ENCODE results near the gene ZC3HAV1. TPM values are rescaled to one million over a fixed set of nuclear protein-coding genes. Genes with fewer than 3 reads are reported as not detected.
"Not testable (repeated sequence)": the region's sequence is repeated elsewhere in the genome, so short reads cannot be mapped to it uniquely, and the experiment has no call there.

ZC3HAV1 gene
- total RNA-seq, 1 donor from 2014 or later, result 13.5 TPM

- no peak overlapping the region for H3K27ac Mint-ChIP-seq (ENCODE audit: unreplicated experiment)
- H3K4me1 Mint-ChIP-seq (ENCODE audit: low read depth, unreplicated experiment), result no peaks in the 10 kb centered on the region
- no peaks in the 10 kb centered on the region for H3K27me3 Mint-ChIP-seq (ENCODE audit: unreplicated experiment)
- no peaks in the 10 kb centered on the region for H3K36me3 Mint-ChIP-seq (ENCODE audit: unreplicated experiment)
- H3K4me3 Mint-ChIP-seq (ENCODE audit: unreplicated experiment), result no peak overlapping the region
- no peak for DNase-seq
- no peaks in the 10 kb centered on the region for H3K9me3 Mint-ChIP-seq (ENCODE audit: unreplicated experiment)
- TF ChIP-seq CTCF (IDR thresholded peaks at IDR 0.05; ENCODE audit: partially characterized antibody, unreplicated experiment), result no peak
These were observed 16.1 kb upstream of the ZC3HAV1 start for GRCh38 chr7:139125657-139126056.

- not testable (repeated sequence) for H3K36me3 Mint-ChIP-seq (ENCODE audit: unreplicated experiment); H3K4me3 Mint-ChIP-seq (ENCODE audit: unreplicated experiment); H3K4me1 Mint-ChIP-seq (ENCODE audit: low read depth, unreplicated experiment); H3K9me3 Mint-ChIP-seq (ENCODE audit: unreplicated experiment); H3K27me3 Mint-ChIP-seq (ENCODE audit: unreplicated experiment); DNase-seq; H3K27ac Mint-ChIP-seq (ENCODE audit: unreplicated experiment)
These were observed 15.5 kb upstream of the ZC3HAV1 start for GRCh38 chr7:139124995-139125394.

- H3K4me3 Mint-ChIP-seq (ENCODE audit: unreplicated experiment), result no peak overlapping the region
- no peaks in the 10 kb centered on the region for H3K9me3 Mint-ChIP-seq (ENCODE audit: unreplicated experiment)
- DNase-seq, result no peak
- no peaks in the 10 kb centered on the region for H3K4me1 Mint-ChIP-seq (ENCODE audit: low read depth, unreplicated experiment)
- H3K27ac Mint-ChIP-seq (ENCODE audit: unreplicated experiment), result no peak overlapping the region
- no peaks in the 10 kb centered on the region for H3K36me3 Mint-ChIP-seq (ENCODE audit: unreplicated experiment)
- no peak for TF ChIP-seq CTCF (IDR thresholded peaks at IDR 0.05; ENCODE audit: partially characterized antibody, unreplicated experiment)
- H3K27me3 Mint-ChIP-seq (ENCODE audit: unreplicated experiment), result no peaks in the 10 kb centered on the region
These were observed 14.8 kb upstream of the ZC3HAV1 start for GRCh38 chr7:139124084-139124914.

GRCh38 chr7:139119486-139119849 lies 9.9 kb upstream of the ZC3HAV1 start:
- Mint-ChIP-seq H3K4me3 (ENCODE audit: unreplicated experiment) (no peak overlapping the region), H3K27me3 (ENCODE audit: unreplicated experiment) (no peaks in the 10 kb centered on the region), H3K27ac (ENCODE audit: unreplicated experiment) (no peak overlapping the region), H3K9me3 (ENCODE audit: unreplicated experiment) (no peaks in the 10 kb centered on the region), H3K36me3 (ENCODE audit: unreplicated experiment) (no peaks in the 10 kb centered on the region), H3K4me1 (ENCODE audit: low read depth, unreplicated experiment) (no peaks in the 10 kb centered on the region)
- DNase-seq, result no peak
- TF ChIP-seq CTCF (IDR thresholded peaks at IDR 0.05; ENCODE audit: partially characterized antibody, unreplicated experiment), result no peak

- no peak for DNase-seq
- Mint-ChIP-seq H3K9me3 (ENCODE audit: unreplicated experiment) (peaks cover 2% of the 10 kb centered on the region), H3K27ac (ENCODE audit: unreplicated experiment) (no peak overlapping the region), H3K36me3 (ENCODE audit: unreplicated experiment) (no peaks in the 10 kb centered on the region), H3K27me3 (ENCODE audit: unreplicated experiment) (no peaks in the 10 kb centered on the region), H3K4me1 (ENCODE audit: low read depth, unreplicated experiment) (no peaks in the 10 kb centered on the region), H3K4me3 (ENCODE audit: unreplicated experiment) (no peak overlapping the region)
- no peak for TF ChIP-seq CTCF (IDR thresholded peaks at IDR 0.05; ENCODE audit: partially characterized antibody, unreplicated experiment)
These were observed 9.4 kb upstream of the ZC3HAV1 start for GRCh38 chr7:139118805-139119485.
